Gastrocnemius medialis (tissue), 4 donors: Measurements from ENCODE around the gene DCBLD2. TPM values are rescaled to one million over a fixed set of nuclear protein-coding genes. Genes with fewer than 3 reads are reported as not detected.

Experiments used
- ATAC-seq, 2 donors: fragments of 150-250 bp; one replicate each; pipeline ENCODE4 v1.9.1; 2016
- DNase-seq, 2 donors: peaks; one replicate each; pipeline ENCODE4 v3.0.0-alpha.2; 2019
- H3K27ac ChIP-seq, 4 donors: fragments of 200-600 bp; sonication (generic); 1 replicate in 1 of 4; 2 replicates in 3 of 4; pipeline ENCODE4 v1.5.1; 2016 to 2018; ENCODE audit warnings: mild to moderate bottlenecking in 2 of 4, moderate library complexity in 1 of 4
- H3K27me3 ChIP-seq, 3 donors: fragments of 200-600 bp; sonication (generic) in 2 of 3; 1 replicate in 1 of 3; 2 replicates in 2 of 3; pipeline versions ENCODE4 v1.5.1 to v1.6.0; 2016 to 2019; ENCODE audit warnings: mild to moderate bottlenecking in 1 of 3, moderate library complexity in 1 of 3
- H3K36me3 ChIP-seq, 2 donors: fragments of 200-600 bp; sonication (generic) in 1 of 2; one replicate each; pipeline ENCODE4 v1.5.1; 2017 to 2018
- H3K4me1 ChIP-seq, 2 donors: fragments of 200-600 bp; sonication (generic) in 1 of 2; one replicate each; pipeline ENCODE4 v1.5.1; 2016 to 2017; ENCODE audit warnings: mild to moderate bottlenecking in 2 of 2
- H3K4me3 ChIP-seq, 4 donors: fragments of 200-600 bp; sonication (generic) in 3 of 4; 1 replicate in 1 of 4; 2 replicates in 3 of 4; pipeline ENCODE4 v1.5.1; 2016 to 2019; ENCODE audit warnings: mild to moderate bottlenecking in 2 of 4
- H3K9me3 ChIP-seq, 3 donors: fragments of 200-600 bp; sonication (generic) in 2 of 3; 1 replicate in 1 of 3; 2 replicates in 2 of 3; pipeline ENCODE4 v1.5.1; 2016 to 2019
- POLR2A ChIP-seq, 2 donors: fragments of 450-650 bp; IDR thresholded peaks; one replicate each; pipeline ENCODE4 v1.6.1; 2017; ENCODE audit warnings: antibody characterized with exemption in 2 of 2, mild to moderate bottlenecking in 2 of 2, moderate library complexity in 2 of 2
- in situ Hi-C, 4 donors: fragments of 200-750 bp; cut with MboI; loops; one replicate each; pipeline versions ENCODE4 v1.15.0 to v1.8.0; 2017; ENCODE audit warnings: low sequenced_read_pairs in 4 of 4
- intact Hi-C: fragments of 100-400 bp; cut with DNase I; formaldehyde crosslinking; loops from one replicate; pipeline ENCODE4 v1.15.1; 2023; ENCODE audit warnings: low total_unique reads
- total RNA-seq, 4 donors: library from RNA; depleted of rRNA; stranded (reverse); fragments of >200 nt; gene quantifications; one replicate each; pipeline versions ENCODE4 v1.1.0 to v1.2.3, GENCODE V29; 2016
- TF ChIP-seq, protein P1 (sequence below), 5 experiments: fragments of 450-650 bp in 3 of 5; fragments of 200-600 bp in 2 of 5; sonication (generic) in 2 of 5; IDR thresholded peaks in 4 of 5; conservative IDR thresholded peaks in 1 of 5; 1 replicate in 4 of 5; 2 replicates in 1 of 5; pipeline ENCODE4 v1.5.1; 2016 to 2019; ENCODE audit warnings: antibody characterized with exemption in 5 of 5, mild to moderate bottlenecking in 3 of 5, moderate library complexity in 3 of 5

The DCBLD2 gene
- total RNA-seq, 4 donors from 2014 or later, result 5.6 to 9.0 (median 6.7) TPM

DNA sequence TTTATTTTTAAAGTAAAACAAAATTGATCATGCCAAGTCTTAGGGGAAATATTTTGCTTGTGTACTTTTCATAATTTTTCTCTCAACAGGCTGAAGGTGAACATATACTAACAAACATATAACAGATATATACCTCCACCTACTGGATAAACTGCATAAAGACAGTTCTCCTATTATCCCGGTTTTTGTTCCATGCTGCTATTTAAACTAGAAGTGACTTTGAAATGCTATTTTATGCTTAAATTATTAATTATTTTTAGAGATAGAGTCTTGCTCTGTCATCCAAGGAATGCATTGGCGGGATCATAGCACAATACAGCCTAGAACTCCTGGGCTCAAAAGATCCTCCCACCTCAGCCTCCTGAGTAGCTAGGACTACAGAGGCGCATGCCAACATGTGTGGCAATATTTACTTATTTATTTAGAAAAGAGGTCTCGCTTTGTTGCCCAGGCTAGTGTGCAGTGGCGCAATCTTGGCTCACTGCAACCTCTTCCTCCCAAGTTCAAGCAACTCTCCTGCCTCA is 88.6 kb downstream of the DCBLD2 start:
- H3K9me3 ChIP-seq, result no peaks in the 10 kb centered on the region
- TF ChIP-seq POLR2A (IDR thresholded peaks at IDR 0.05), result no peak
- TF ChIP-seq, protein P1, sequence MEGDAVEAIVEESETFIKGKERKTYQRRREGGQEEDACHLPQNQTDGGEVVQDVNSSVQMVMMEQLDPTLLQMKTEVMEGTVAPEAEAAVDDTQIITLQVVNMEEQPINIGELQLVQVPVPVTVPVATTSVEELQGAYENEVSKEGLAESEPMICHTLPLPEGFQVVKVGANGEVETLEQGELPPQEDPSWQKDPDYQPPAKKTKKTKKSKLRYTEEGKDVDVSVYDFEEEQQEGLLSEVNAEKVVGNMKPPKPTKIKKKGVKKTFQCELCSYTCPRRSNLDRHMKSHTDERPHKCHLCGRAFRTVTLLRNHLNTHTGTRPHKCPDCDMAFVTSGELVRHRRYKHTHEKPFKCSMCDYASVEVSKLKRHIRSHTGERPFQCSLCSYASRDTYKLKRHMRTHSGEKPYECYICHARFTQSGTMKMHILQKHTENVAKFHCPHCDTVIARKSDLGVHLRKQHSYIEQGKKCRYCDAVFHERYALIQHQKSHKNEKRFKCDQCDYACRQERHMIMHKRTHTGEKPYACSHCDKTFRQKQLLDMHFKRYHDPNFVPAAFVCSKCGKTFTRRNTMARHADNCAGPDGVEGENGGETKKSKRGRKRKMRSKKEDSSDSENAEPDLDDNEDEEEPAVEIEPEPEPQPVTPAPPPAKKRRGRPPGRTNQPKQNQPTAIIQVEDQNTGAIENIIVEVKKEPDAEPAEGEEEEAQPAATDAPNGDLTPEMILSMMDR (IDR thresholded peaks at IDR 0.05 in 4 of 5, conservative IDR thresholded peaks at IDR 0.05 in 1 of 5), result peak; percentile 40 to 59 (median 51)
- ATAC-seq (peak; percentile 36 to 47), DNase-seq (no peak)
- in situ Hi-C loops (loop anchor here (5.0 to 25.0 kb wide), 6 partner anchors 182 to 949 kb away; partner anchors contain the start of gene GABRR3 (in 1 of the 4)), intact Hi-C loops (no loop called here)
- no peaks in the 10 kb centered on the region for H3K4me1 ChIP-seq
- no peak overlapping the region for H3K4me3 ChIP-seq
- no peaks in the 10 kb centered on the region for H3K27me3 ChIP-seq
- H3K27ac ChIP-seq, result no peak overlapping the region
- peaks cover 2 to 3% of the 10 kb centered on the region in 2 donors for H3K36me3 ChIP-seq

DNA sequence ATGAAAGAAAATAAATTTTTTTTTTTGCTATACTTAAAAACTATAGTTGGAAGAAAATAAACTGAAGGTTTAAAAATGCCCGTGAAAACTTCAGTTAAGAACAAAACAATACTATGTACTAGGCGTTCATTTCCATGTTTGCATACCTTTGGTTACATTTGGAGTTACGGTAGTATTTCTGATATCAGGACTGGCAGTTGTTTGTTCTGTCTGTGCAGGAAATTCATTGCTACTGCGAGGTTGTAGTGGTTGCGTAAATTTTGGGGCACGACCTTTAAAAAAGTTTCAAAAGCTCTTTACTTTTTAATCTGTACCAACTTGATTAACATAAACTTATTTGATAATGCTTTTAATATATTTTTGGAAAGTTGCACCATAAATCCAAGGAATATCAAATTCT is 90.4 kb downstream of the DCBLD2 start:
- ATAC-seq, result no peak
- intact Hi-C loops (no loop called here), in situ Hi-C loops (loop anchor here (5.0 to 25.0 kb wide), 6 partner anchors 184 to 951 kb away; partner anchors contain the start of gene GABRR3 (in 1 of the 4))
- Histone ChIP-seq H3K4me3 (no peak overlapping the region), H3K27me3 (no peaks in the 10 kb centered on the region), H3K9me3 (no peaks in the 10 kb centered on the region), H3K4me1 (no peaks in the 10 kb centered on the region), H3K27ac (no peak overlapping the region), H3K36me3 (peaks cover 2 to 21% of the 10 kb centered on the region in 2 donors)
- TF ChIP-seq, protein P1 (IDR thresholded peaks at IDR 0.05 in 4 of 5, conservative IDR thresholded peaks at IDR 0.05 in 1 of 5), result no peak
- TF ChIP-seq POLR2A (IDR thresholded peaks at IDR 0.05), result no peak
- DNase-seq, result no peak

DNA sequence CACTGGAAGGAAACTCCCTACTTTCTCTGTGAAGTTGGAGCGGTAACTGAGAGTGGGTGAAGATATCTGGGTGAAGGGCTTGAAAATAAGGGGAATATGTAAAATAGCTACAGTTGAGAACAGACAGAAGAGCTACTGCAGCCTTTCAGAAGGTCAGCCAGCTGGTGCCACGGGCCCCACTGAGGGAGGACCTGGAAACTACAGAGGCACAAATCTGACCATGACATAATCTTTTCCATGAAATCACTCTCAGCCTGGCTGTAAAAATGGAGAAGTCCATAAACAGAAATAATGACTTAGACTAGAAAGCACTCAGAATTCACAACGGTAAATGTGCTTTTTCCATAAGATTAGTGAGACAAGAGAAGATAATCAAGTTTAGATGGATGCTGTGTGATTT is 91.9 kb downstream of the DCBLD2 start:
- Histone ChIP-seq H3K9me3 (no peaks in the 10 kb centered on the region), H3K4me3 (no peak overlapping the region), H3K4me1 (no peaks in the 10 kb centered on the region), H3K27ac (no peak overlapping the region), H3K36me3 (peaks cover 2 to 35% of the 10 kb centered on the region in 2 donors), H3K27me3 (no peaks in the 10 kb centered on the region)
- TF ChIP-seq, protein P1 (IDR thresholded peaks at IDR 0.05 in 4 of 5, conservative IDR thresholded peaks at IDR 0.05 in 1 of 5), result no peak
- no peak for TF ChIP-seq POLR2A (IDR thresholded peaks at IDR 0.05)
- no peak for ATAC-seq
- intact Hi-C loops (no loop called here), in situ Hi-C loops (loop anchor here in 2 of 4 donors (25.0 kb wide), 3 partner anchors 353 to 953 kb away; partner anchors contain the start of gene GABRR3 (in 1 of the 2))
- DNase-seq, result no peak

DNA sequence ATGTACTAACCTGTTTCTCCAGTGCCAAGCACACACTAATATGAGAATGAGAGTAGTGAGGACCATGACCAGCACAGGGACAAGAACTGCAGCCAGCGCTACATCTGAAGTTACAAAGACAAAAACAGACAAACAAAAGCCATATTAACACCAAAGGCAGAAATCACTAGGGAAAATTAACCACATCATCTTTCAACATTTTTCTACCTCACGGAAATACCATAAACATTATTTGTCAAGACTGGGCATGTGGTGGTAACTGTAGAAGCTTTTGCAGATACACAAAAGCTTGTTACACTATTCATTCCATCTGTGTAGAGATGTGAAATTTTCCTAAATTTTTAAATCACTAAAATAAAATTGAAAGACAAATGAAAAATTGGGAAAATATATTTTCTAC is 93.4 kb downstream of the DCBLD2 start:
- H3K36me3 ChIP-seq, result peaks cover 2 to 35% of the 10 kb centered on the region in 2 donors
- in situ Hi-C loops, result loop anchor here in 2 of 4 donors (25.0 kb wide), 3 partner anchors 354 to 954 kb away; partner anchors contain the start of gene GABRR3 (in 1 of the 2)

More for the DNA sequence above, 93.4 kb downstream of the DCBLD2 start:
- Histone ChIP-seq H3K9me3 (no peaks in the 10 kb centered on the region), H3K4me1 (no peaks in the 10 kb centered on the region), H3K4me3 (no peak overlapping the region), H3K27me3 (no peaks in the 10 kb centered on the region), H3K27ac (no peak overlapping the region)
- intact Hi-C loops, result no loop called here
- no peak for ATAC-seq
- TF ChIP-seq, protein P1 (IDR thresholded peaks at IDR 0.05 in 4 of 5, conservative IDR thresholded peaks at IDR 0.05 in 1 of 5), result no peak
- no peak for TF ChIP-seq POLR2A (IDR thresholded peaks at IDR 0.05)
- DNase-seq, result no peak
